ENCODE measurements around the gene CDC14B.

GRCh38 chr9:96574931-96575351, 44.7 kb downstream of the CDC14B start:
- no peak for TF ChIP-seq CTCF (IDR thresholded peaks at IDR 0.05; ENCODE audit: insufficient read depth, low read length, poor library complexity, severe bottlenecking)
- no peak for TF ChIP-seq EZH2phosphoT487 (conservative IDR thresholded peaks at IDR 0.05; ENCODE audit: low read length)
